Smooth muscle cell of the coronary artery (primary cell): ENCODE data around the gene ATF6. TPM values are rescaled to one million over a fixed set of nuclear protein-coding genes. Genes with fewer than 3 reads are reported as not detected.

ENCODE experiments used
- total RNA-seq: library from RNA; depleted of rRNA; stranded (reverse); fragments of >200 nt; gene quantifications from 2 replicates; pipeline ENCODE4 v1.2.3, GENCODE V29; 2014; ENCODE audit warnings: low replicate concordance

The ATF6 gene, protein sequence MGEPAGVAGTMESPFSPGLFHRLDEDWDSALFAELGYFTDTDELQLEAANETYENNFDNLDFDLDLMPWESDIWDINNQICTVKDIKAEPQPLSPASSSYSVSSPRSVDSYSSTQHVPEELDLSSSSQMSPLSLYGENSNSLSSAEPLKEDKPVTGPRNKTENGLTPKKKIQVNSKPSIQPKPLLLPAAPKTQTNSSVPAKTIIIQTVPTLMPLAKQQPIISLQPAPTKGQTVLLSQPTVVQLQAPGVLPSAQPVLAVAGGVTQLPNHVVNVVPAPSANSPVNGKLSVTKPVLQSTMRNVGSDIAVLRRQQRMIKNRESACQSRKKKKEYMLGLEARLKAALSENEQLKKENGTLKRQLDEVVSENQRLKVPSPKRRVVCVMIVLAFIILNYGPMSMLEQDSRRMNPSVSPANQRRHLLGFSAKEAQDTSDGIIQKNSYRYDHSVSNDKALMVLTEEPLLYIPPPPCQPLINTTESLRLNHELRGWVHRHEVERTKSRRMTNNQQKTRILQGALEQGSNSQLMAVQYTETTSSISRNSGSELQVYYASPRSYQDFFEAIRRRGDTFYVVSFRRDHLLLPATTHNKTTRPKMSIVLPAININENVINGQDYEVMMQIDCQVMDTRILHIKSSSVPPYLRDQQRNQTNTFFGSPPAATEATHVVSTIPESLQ
- 9.6 and 16.7 TPM in 2 replicates for total RNA-seq

DNA sequence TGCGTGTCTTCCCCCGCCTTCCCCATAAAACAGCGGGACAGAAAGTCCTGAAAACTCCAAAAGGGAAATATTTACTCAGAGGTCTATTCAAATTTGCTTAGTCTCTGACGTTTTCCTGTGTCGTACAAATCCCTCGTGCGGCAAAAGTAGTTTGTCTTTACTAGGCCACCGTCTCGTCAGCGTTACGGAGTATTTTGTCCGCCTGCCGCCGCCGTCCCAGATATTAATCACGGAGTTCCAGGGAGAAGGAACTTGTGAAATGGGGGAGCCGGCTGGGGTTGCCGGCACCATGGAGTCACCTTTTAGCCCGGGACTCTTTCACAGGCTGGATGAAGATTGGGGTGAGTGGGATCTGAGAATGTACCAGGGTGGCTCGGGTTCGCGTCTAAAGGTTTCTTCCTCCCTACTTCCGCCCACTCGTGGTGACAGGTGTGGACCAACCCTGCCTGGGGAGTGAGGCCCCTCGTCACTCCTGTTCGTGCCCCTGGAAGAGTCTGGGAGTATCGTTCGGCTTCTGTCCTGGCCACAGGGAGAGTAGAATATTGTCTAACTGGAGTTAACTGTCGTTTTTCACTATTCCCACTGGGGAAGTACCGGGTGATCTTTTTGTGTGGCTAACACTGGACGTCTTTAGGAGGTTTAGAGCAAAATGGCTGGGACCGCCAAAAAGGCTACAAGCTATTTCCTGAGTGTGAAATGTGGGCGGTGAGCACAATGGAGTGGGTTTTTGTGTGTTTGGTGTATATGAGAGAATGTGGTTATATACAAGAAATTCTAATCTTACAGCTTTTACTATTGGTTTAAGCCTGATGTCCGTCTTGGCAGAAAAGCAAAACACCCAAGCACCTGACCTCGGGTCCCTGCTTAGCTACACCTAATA lies at the start of gene ATF6:
Gene ATF6, plus strand, starts transcription at position 219 of the 880 bp plus-strand sequence. Its CDS starts 41 bp downstream, at position 260.

DNA sequence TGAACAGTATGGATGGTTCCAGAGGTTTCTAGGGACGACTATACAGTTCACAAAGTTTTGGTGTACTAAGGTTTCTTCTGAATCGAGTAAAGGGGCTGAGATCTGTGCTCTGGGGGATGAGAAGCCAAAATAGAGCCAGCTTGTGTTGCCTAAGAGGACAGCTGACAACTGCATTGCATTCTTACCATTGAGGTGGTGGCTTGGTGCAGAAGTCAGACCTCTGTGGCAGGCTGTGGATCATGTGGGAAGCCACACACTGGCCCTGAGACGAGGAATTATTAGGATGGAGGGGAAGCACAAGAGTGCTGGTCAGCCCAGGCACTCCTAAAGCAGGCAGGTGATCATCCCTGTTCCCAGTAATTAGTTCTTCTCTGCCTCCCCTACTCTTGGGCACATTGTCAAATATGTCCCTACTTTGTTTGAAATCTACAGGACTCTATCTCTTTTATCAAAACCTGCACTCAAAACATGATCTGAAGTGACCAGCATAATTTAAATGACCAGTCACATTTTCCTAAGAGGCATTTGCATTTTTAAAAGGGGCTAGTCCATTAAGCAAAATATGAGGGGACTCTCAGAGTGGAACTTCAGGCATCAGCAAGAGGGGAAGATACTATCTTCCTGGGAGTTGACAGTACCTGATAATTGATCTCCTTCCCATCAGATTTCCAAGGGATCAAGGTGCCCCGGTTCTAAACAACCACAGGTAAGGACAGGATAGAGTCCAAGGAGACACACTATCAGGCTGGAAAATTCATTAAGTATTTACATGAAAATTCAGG lies 45.0 kb upstream of the ATF6 start, which contains the start of gene FCRLB:
Gene FCRLB, plus strand, starts transcription at position 589 of the 782 bp plus-strand sequence. CDS start 1,129 bp downstream, outside the sequence.

DNA sequence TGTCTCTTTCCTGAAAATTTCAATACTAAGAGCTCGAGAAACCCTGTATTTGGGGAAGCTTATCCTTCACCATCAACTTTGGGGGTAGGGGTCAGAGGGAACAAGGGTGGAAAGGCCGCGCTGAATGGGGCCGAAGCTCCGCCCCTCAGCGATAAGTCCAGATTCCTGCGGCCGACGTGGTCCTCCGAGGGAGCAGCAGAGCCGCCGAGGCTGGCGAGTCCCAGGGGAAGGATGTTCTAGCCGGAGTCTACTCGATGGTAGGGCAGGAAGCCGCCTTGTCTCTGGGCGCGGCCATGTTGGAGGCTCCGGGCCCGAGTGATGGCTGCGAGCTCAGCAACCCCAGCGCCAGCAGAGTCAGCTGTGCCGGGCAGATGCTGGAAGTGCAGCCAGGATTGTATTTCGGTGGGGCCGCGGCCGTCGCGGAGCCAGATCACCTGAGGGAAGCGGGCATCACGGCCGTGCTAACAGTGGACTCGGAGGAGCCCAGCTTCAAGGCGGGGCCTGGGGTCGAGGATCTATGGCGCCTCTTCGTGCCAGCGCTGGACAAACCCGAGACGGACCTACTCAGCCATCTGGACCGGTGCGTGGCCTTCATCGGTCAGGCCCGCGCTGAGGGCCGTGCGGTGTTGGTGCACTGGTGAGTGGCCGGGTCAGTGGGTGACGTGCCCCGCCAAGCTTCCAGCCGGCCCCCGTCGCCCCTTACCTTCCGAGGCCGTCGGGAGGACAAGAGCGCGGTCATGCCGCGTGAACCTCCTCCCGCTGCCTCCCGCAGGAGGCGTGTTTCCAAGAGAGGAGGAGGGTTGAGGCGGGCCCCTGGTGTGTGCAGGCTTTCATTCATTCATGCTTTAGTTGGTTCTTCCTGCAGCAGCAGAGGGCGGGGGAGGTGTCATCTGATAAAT lies 16.4 kb upstream of the ATF6 start, which contains the start of gene DUSP12:
Gene DUSP12, plus strand, starts transcription at position 278 of the 899 bp plus-strand sequence. Its CDS starts 16 bp downstream, at position 294.

Other genes with a start within 250 kb of the ATF6 start
- 0.75 and 0.94 TPM in 2 replicates for gene HSPA6, start 241.8 kb upstream of the ATF6 start, total RNA-seq
- not detected in 2 replicates for gene FCGR3A, start 216.5 kb upstream of the ATF6 start, total RNA-seq
- gene FCGR3B, start 135.1 kb upstream of the ATF6 start, total RNA-seq: not detected in 2 replicates
- not detected in 2 replicates for gene FCGR2B, start 103.2 kb upstream of the ATF6 start, total RNA-seq
- gene FCRLA, start 59.1 kb upstream of the ATF6 start, total RNA-seq: 0.45 and 0.47 TPM in 2 replicates
- gene FCRLB, start 44.8 kb upstream of the ATF6 start, total RNA-seq: 0.59 and 0.83 TPM in 2 replicates
- gene DUSP12, start 16.5 kb upstream of the ATF6 start, total RNA-seq: 17.9 and 31.0 TPM in 2 replicates